ENCODE data around the gene CFAP45. TPM values are rescaled to one million over a fixed set of nuclear protein-coding genes. Genes with fewer than 3 reads are reported as not detected.
A peak's percentile ranks its signal among the peaks of the same experiment; 100 is the strongest.

Gene CFAP45
- total RNA-seq, 2 experiments from 2014 or later = 1.3 to 1.6 TPM

GRCh38 chr1:159881622-159882526 is 18.1 kb downstream of the CFAP45 start:
- H3K4me3 Mint-ChIP-seq = no peak overlapping the region

DNA sequence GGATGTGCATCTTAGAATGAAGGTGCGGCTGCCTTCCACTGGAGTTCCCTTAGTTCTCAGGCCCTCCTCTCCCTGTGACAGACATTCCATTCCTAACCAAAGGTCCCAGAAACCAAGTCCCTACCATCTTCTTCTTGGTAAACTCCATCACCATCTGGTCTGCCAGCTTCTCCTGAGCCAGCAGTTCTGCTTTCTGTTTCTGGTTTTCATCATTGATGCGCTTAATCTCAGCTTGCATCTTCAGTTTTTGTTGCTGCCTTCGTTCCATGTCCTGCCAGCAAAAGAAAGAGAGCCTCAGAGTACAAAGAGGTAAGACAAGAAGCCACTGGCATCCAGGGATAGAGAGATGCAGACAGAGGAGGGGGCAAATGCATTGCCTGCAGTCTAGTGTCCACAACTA is 19.5 kb downstream of the CFAP45 start:
- H3K27me3 Mint-ChIP-seq = no peaks in the 10 kb centered on the region
- no peaks in the 10 kb centered on the region for H3K9me3 Mint-ChIP-seq (ENCODE audit: low read depth)
- no peaks in the 10 kb centered on the region for H3K36me3 Mint-ChIP-seq
- no peak overlapping the region for H3K27ac Mint-ChIP-seq
- CTCF ChIA-PET = interaction anchor here (1.8 to 5.3 kb wide), 5 partner anchors 11 to 127 kb away, joined by 4 to 34 read pairs (median 7); no protein-coding TSS in a partner anchor
- no peak for ATAC-seq
- H3K4me1 Mint-ChIP-seq = no peaks in the 10 kb centered on the region
- no peak for DNase-seq
- no peak overlapping the region for H3K4me3 Mint-ChIP-seq

More at GRCh38 chr1:159881622-159882526, 18.1 kb downstream of the CFAP45 start:
- Mint-ChIP-seq H3K4me1 (no peaks in the 10 kb centered on the region), H3K27me3 (no peaks in the 10 kb centered on the region), H3K36me3 (no peaks in the 10 kb centered on the region), H3K9me3 (ENCODE audit: low read depth) (no peaks in the 10 kb centered on the region), H3K27ac (no peak overlapping the region)
- ATAC-seq (no peak), DNase-seq (no peak)
- CTCF ChIA-PET = interaction anchor here (2.3 to 5.3 kb wide), 2 partner anchors 9 to 83 kb away, joined by 11 to 34 read pairs; no protein-coding TSS in a partner anchor

DNA sequence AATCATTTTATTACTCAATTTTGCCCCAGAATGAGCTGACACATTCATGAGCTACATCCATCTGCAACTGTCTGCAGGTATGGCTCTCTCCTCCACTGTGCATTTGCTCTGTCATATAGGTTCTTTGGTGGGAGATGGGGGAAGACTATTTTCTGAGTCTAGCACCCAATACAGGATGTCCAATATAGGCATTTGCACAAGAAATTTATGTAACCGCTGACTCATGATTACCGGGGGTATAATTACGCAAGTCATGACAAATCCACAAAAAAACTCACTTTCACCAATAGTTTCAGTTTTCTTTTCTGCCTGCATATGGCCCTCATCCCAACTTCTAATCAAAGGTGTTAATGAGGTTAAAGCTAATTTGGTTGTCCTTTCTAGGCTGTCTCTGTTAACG is 20.0 kb downstream of the CFAP45 start:
- H3K9me3 Mint-ChIP-seq (ENCODE audit: low read depth) = no peaks in the 10 kb centered on the region
- no peaks in the 10 kb centered on the region for H3K27me3 Mint-ChIP-seq
- H3K36me3 Mint-ChIP-seq = no peaks in the 10 kb centered on the region
- CTCF ChIA-PET = interaction anchor here (1.8 to 5.3 kb wide), 5 partner anchors 11 to 127 kb away, joined by 4 to 34 read pairs (median 7); no protein-coding TSS in a partner anchor
- no peak for DNase-seq
- ATAC-seq = no peak
- H3K4me1 Mint-ChIP-seq = no peaks in the 10 kb centered on the region
- H3K27ac Mint-ChIP-seq = no peak overlapping the region
- H3K4me3 Mint-ChIP-seq = no peak overlapping the region

DNA sequence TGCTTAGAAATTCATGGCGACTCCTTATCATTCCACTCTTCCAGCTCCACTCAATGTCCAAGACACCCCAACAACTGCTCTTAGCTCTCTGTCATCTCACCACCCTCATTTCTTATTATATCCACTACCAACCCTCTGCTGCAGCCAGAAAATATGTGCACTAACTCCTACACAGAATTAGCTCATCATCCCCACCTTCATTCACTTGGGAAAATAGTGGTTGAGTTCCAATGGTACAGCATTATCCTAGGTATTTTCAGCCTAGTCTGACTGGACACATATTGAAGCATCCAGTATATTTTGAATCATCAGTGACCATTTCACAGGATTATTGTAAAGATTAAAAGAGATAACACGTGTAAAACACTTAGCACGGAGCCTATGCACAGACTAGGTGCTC is 20.8 kb downstream of the CFAP45 start:
- Mint-ChIP-seq H3K27me3 (no peaks in the 10 kb centered on the region), H3K27ac (no peak overlapping the region), H3K4me1 (no peaks in the 10 kb centered on the region), H3K4me3 (no peak overlapping the region), H3K9me3 (ENCODE audit: low read depth) (no peaks in the 10 kb centered on the region), H3K36me3 (no peaks in the 10 kb centered on the region)
- CTCF ChIA-PET = interaction anchor here (1.1 to 5.3 kb wide), 4 partner anchors 8 to 81 kb away, joined by 3 to 34 read pairs (median 4); no protein-coding TSS in a partner anchor
- ATAC-seq (no peak), DNase-seq (no peak)

- Mint-ChIP-seq H3K4me3 (no peak overlapping the region), H3K9me3 (ENCODE audit: low read depth) (no peaks in the 10 kb centered on the region), H3K27me3 (no peaks in the 10 kb centered on the region), H3K27ac (no peak overlapping the region), H3K4me1 (no peaks in the 10 kb centered on the region), H3K36me3 (no peaks in the 10 kb centered on the region)
- CTCF ChIA-PET = interaction anchor here (1.1 to 5.3 kb wide), 4 partner anchors 9 to 79 kb away, joined by 3 to 34 read pairs (median 4); no protein-coding TSS in a partner anchor
- DNase-seq (no peak), ATAC-seq (no peak)
Observed at GRCh38 chr1:159877695-159878444, 22.1 kb downstream of the CFAP45 start.

GRCh38 chr1:159873530-159874143 is 26.3 kb downstream of the CFAP45 start:
- H3K27me3 Mint-ChIP-seq = no peaks in the 10 kb centered on the region
- DNase-seq (no peak), ATAC-seq (no peak)
- H3K4me1 Mint-ChIP-seq = peaks cover 11% of the 10 kb centered on the region
- no peak overlapping the region for H3K27ac Mint-ChIP-seq
- H3K9me3 Mint-ChIP-seq (ENCODE audit: low read depth) = no peaks in the 10 kb centered on the region
- H3K36me3 Mint-ChIP-seq = no peaks in the 10 kb centered on the region
- CTCF ChIA-PET = interaction anchor here (0.9 to 2.5 kb wide), 4 partner anchors 18 to 75 kb away, joined by 3 to 16 read pairs (median 6); no protein-coding TSS in a partner anchor
- H3K4me3 Mint-ChIP-seq = no peak overlapping the region

GRCh38 chr1:159872891-159873290 is 27.1 kb downstream of the CFAP45 start:
- H3K4me1 Mint-ChIP-seq = peaks cover 13% of the 10 kb centered on the region
- H3K36me3 Mint-ChIP-seq = no peaks in the 10 kb centered on the region
- H3K4me3 Mint-ChIP-seq = no peak overlapping the region
- H3K27ac Mint-ChIP-seq = no peak overlapping the region
- CTCF ChIA-PET = interaction anchor here (0.9 to 2.5 kb wide), 6 partner anchors 19 to 135 kb away, joined by 3 to 16 read pairs (median 4); partner anchors contain the start of gene DUSP23
- no peak for DNase-seq
- H3K9me3 Mint-ChIP-seq (ENCODE audit: low read depth) = no peaks in the 10 kb centered on the region
- ATAC-seq = no peak
- H3K27me3 Mint-ChIP-seq = no peaks in the 10 kb centered on the region

DNA sequence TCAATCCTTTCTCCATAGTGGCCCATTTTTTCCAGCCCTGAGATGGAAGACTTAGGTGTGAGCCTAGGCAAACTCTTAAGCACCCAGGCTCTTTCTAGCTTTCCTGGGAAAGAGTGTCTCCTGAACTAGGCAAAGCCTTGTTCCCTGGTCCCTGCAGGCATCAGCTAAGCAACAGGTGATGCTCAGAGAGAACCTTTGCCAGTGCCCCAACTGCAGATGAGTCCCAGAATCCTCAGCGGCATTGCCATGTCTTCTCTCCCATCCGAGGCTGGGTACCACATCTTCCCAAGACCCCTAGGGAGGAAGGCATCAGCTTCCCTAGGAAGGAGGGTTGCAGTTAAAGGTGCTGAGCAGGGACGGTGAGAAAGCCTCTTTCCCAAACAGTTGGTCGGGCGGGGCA is 29.3 kb downstream of the CFAP45 start:
- no peaks in the 10 kb centered on the region for H3K9me3 Mint-ChIP-seq (ENCODE audit: low read depth)
- no peaks in the 10 kb centered on the region for H3K36me3 Mint-ChIP-seq
- H3K27me3 Mint-ChIP-seq = peaks cover 3% of the 10 kb centered on the region
- CTCF ChIA-PET = interaction anchor here (1.7 to 4.3 kb wide), 4 partner anchors 20 to 137 kb away, joined by 4 to 29 read pairs (median 10); no protein-coding TSS in a partner anchor
- ATAC-seq (no peak), DNase-seq (no peak)
- H3K4me3 Mint-ChIP-seq = no peak overlapping the region
- H3K4me1 Mint-ChIP-seq = peaks cover 22% of the 10 kb centered on the region
- H3K27ac Mint-ChIP-seq = no peak overlapping the region

GRCh38 chr1:159869607-159870006 is 30.4 kb downstream of the CFAP45 start:
- ATAC-seq = no peak
- CTCF ChIA-PET = interaction anchor here (1.7 to 4.3 kb wide), 4 partner anchors 21 to 138 kb away, joined by 4 to 29 read pairs (median 10); no protein-coding TSS in a partner anchor
- Mint-ChIP-seq H3K27ac (no peak overlapping the region), H3K36me3 (no peaks in the 10 kb centered on the region), H3K4me1 (peaks cover 22% of the 10 kb centered on the region), H3K9me3 (ENCODE audit: low read depth) (no peaks in the 10 kb centered on the region), H3K4me3 (no peak overlapping the region), H3K27me3 (peaks cover 3% of the 10 kb centered on the region)
- no peak for DNase-seq

DNA sequence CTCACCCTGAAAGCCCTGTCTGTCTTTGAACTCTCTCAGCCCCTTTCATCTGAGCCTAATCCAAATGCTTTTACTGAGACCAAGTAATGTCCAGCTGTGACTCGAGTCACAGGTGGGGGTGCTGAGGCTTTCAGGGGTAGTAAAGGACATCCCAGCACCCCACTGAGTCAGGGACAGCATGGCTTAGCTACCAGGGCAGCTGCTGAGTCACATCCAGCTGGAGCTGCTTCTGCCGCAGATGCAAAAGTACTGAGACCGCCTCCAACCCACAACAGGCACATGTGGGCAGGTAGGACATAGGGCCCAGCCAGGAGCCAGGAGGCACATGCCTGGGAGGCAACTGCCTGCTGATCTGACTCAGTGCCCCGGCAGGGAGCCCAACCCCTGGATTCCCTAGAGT is 30.8 kb downstream of the CFAP45 start:
- DNase-seq (peak; percentile 68), ATAC-seq (peak; percentile 74)
- CTCF ChIA-PET = interaction anchor here (1.7 to 4.3 kb wide), 4 partner anchors 22 to 139 kb away, joined by 4 to 29 read pairs (median 10); no protein-coding TSS in a partner anchor
- H3K4me3 Mint-ChIP-seq = no peak overlapping the region
- H3K9me3 Mint-ChIP-seq (ENCODE audit: low read depth) = no peaks in the 10 kb centered on the region
- H3K27ac Mint-ChIP-seq = peak overlapping the region; percentile 3
- H3K27me3 Mint-ChIP-seq = peaks cover 3% of the 10 kb centered on the region
- H3K36me3 Mint-ChIP-seq = no peaks in the 10 kb centered on the region
- H3K4me1 Mint-ChIP-seq = peaks cover 22% of the 10 kb centered on the region

GRCh38 chr1:159868766-159869165 is 31.2 kb downstream of the CFAP45 start:
- Mint-ChIP-seq H3K27ac (peak overlapping the region; percentile 3), H3K36me3 (no peaks in the 10 kb centered on the region), H3K9me3 (ENCODE audit: low read depth) (no peaks in the 10 kb centered on the region), H3K4me3 (no peak overlapping the region), H3K4me1 (peaks cover 22% of the 10 kb centered on the region), H3K27me3 (peaks cover 3% of the 10 kb centered on the region)
- ATAC-seq (no peak), DNase-seq (no peak)
- CTCF ChIA-PET = interaction anchor here (1.6 to 4.3 kb wide), 4 partner anchors 10 to 139 kb away, joined by 5 to 29 read pairs (median 10); no protein-coding TSS in a partner anchor

DNA sequence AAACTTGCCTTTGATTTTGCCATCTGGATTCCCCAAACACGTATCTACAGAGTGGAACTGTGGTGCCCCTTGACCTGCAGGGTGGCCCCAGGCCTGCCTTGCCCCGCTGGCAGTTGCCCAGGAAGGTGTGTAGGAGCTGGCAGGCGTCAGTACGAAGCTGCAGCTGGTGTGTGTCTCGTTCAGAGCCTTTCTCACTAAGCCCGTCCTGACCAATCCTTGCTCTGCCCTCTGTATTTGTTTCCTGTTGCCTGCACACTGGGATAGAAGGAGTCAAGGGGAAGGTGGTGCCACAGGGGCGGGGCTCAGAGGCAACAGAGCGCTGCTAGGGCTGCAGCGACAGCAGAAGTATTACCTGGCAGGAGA is 32.3 kb downstream of the CFAP45 start:
- ATAC-seq = no peak
- Mint-ChIP-seq H3K27ac (no peak overlapping the region), H3K9me3 (ENCODE audit: low read depth) (no peaks in the 10 kb centered on the region), H3K4me1 (peaks cover 22% of the 10 kb centered on the region), H3K4me3 (no peak overlapping the region), H3K27me3 (peaks cover 3% of the 10 kb centered on the region), H3K36me3 (no peaks in the 10 kb centered on the region)
- CTCF ChIA-PET = interaction anchor here (1.6 kb wide), 1 partner anchor 12 kb away, joined by 5 read pairs; no protein-coding TSS in a partner anchor
- no peak for DNase-seq
